ENCODE measurements around the gene PHIP. TPM values are rescaled to one million over a fixed set of nuclear protein-coding genes. Genes with fewer than 3 reads are reported as not detected.

The PHIP gene
- total and polyA plus RNA-seq, 2 donors from 2014 or later = 4.8 to 30.6 TPM

DNA sequence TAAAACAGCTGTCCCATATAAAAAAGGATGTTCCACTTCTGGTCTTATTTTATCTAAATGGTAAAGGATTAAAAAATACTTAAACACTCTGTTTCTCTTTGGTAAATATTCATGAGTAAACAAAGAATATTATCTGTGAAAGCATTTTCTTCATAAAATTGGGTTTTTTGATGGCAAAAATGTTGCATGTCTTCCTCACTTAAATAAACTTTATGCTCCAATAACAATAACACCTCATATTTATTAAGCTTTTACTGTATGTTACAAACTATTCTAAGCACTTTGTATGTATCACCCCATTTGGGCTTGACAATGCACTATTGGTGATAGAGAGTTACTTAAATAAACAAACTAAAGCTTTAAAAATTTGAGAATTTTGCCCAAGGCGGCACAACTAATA lies 91.9 kb downstream of the PHIP start:
- no peaks in the 10 kb centered on the region for H3K4me1 ChIP-seq (ENCODE audit: control insufficient read depth in 2 of 3, insufficient read depth in 2 of 3, low read depth in 1 of 3, low read length in 3 of 3)
- no peak overlapping the region for H3K4me3 ChIP-seq (ENCODE audit: low read length in 3 of 3)
- FAIRE-seq (no peak), DNase-seq (no peak)
- H3K9ac ChIP-seq (ENCODE audit: low read length in 3 of 3) = no peak overlapping the region
- H3K9me3 ChIP-seq (ENCODE audit: control insufficient read depth in 2 of 3, insufficient read depth in 1 of 3, low read length in 3 of 3) = no peaks in the 10 kb centered on the region
- no peaks in the 10 kb centered on the region for H3K27me3 ChIP-seq (ENCODE audit: control insufficient read depth, insufficient read depth, low read length)
- H3K36me3 ChIP-seq (ENCODE audit: control insufficient read depth in 2 of 3, insufficient read depth in 3 of 3, low read length in 3 of 3) = peaks cover 8 to 20% (median 18%) of the 10 kb centered on the region in 3 donors
- TF ChIP-seq, protein P1, sequence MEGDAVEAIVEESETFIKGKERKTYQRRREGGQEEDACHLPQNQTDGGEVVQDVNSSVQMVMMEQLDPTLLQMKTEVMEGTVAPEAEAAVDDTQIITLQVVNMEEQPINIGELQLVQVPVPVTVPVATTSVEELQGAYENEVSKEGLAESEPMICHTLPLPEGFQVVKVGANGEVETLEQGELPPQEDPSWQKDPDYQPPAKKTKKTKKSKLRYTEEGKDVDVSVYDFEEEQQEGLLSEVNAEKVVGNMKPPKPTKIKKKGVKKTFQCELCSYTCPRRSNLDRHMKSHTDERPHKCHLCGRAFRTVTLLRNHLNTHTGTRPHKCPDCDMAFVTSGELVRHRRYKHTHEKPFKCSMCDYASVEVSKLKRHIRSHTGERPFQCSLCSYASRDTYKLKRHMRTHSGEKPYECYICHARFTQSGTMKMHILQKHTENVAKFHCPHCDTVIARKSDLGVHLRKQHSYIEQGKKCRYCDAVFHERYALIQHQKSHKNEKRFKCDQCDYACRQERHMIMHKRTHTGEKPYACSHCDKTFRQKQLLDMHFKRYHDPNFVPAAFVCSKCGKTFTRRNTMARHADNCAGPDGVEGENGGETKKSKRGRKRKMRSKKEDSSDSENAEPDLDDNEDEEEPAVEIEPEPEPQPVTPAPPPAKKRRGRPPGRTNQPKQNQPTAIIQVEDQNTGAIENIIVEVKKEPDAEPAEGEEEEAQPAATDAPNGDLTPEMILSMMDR (IDR thresholded peaks at IDR 0.05; ENCODE audit: borderline replicate concordance, extremely low read depth, insufficient read depth) = no peak
- intact Hi-C loops (cut with DNase I) = no loop called here
- no peak overlapping the region for H3K27ac ChIP-seq (ENCODE audit: low read depth in 2 of 2, low read length in 2 of 2)

DNA sequence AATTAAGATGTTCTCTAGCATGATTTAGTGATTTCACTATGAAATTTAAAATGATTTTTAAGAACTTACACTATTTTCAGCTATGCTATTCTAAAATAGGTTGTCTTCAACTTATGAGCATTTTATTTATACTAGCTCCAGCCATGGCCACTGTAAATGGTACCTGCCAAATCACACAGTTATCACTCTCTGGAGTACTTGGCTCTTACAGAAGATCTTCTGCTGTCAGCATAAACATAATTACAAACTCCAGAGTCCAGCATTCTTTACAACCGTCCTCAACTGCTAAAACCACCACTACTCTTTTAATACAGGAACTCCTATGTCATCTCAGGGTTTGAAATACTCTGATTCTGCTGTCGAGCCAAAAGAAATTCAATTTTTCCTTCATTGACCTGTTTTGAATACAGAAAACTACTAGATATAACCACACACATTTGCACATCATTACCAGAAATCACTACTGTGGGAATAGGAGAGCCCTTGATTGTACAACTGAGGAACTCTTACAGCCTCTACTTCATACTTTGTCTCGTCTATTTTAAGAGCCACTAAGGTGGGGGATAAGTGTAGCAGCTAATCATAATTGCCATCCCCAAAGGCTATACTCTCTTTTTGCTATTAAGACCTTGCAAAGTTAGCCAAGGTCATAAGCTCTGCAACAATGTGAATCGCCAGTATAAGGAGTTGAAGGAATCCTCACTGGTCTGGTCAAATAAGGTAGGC lies 93.7 kb downstream of the PHIP start:
- H3K36me3 ChIP-seq (ENCODE audit: control insufficient read depth in 2 of 3, insufficient read depth in 3 of 3, low read length in 3 of 3) = peaks cover 15 to 26% (median 23%) of the 10 kb centered on the region in 3 donors
- no peak overlapping the region for H3K27ac ChIP-seq (ENCODE audit: low read depth in 2 of 2, low read length in 2 of 2)
- no peak overlapping the region for H3K9ac ChIP-seq (ENCODE audit: low read length in 3 of 3)
- DNase-seq (no peak), FAIRE-seq (no peak)
- no peaks in the 10 kb centered on the region for H3K27me3 ChIP-seq (ENCODE audit: control insufficient read depth, insufficient read depth, low read length)
- H3K9me3 ChIP-seq (ENCODE audit: control insufficient read depth in 2 of 3, insufficient read depth in 1 of 3, low read length in 3 of 3) = no peaks in the 10 kb centered on the region
- no peaks in the 10 kb centered on the region for H3K4me1 ChIP-seq (ENCODE audit: control insufficient read depth in 2 of 3, insufficient read depth in 2 of 3, low read depth in 1 of 3, low read length in 3 of 3)
- no peak overlapping the region for H3K4me3 ChIP-seq (ENCODE audit: low read length in 3 of 3)
- TF ChIP-seq, protein P1 (IDR thresholded peaks at IDR 0.05; ENCODE audit: borderline replicate concordance, extremely low read depth, insufficient read depth) = no peak
- intact Hi-C loops (cut with DNase I) = no loop called here

DNA sequence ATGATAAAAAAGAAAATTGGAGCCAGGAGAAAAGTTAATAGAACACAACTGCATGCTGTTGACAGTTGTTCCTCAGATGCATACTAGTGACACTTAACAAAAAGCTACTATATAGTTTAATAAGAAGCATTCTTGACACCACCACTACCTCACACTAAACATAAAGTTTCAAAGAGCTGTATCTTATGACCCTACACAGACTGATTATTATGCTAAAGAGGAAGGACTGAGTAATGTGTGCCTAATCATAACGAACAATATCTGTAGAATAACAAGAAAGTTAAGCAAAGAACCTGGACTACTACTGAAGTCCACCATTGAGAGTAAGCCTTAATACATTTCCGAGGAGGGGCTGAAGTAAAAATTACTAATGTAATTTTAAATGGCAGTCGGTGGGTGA lies 110.9 kb downstream of the PHIP start:
- intact Hi-C loops (cut with DNase I) = no loop called here

More for the DNA sequence above, 110.9 kb downstream of the PHIP start:
- Histone ChIP-seq H3K36me3 (ENCODE audit: control insufficient read depth in 2 of 3, insufficient read depth in 3 of 3, low read length in 3 of 3) (peaks cover 9 to 36% (median 17%) of the 10 kb centered on the region in 3 donors), H3K4me1 (ENCODE audit: control insufficient read depth in 2 of 3, insufficient read depth in 2 of 3, low read depth in 1 of 3, low read length in 3 of 3) (no peaks in the 10 kb centered on the region), H3K9ac (ENCODE audit: low read length in 3 of 3) (no peak overlapping the region), H3K9me3 (ENCODE audit: control insufficient read depth in 2 of 3, insufficient read depth in 1 of 3, low read length in 3 of 3) (no peaks in the 10 kb centered on the region), H3K27ac (ENCODE audit: low read depth in 2 of 2, low read length in 2 of 2) (no peak overlapping the region), H3K4me3 (ENCODE audit: low read length in 3 of 3) (no peak overlapping the region), H3K27me3 (ENCODE audit: control insufficient read depth, insufficient read depth, low read length) (no peaks in the 10 kb centered on the region)
- TF ChIP-seq, protein P1 (IDR thresholded peaks at IDR 0.05; ENCODE audit: borderline replicate concordance, extremely low read depth, insufficient read depth) = no peak
- FAIRE-seq = no peak
- no peak for DNase-seq
